Activated gamma-delta T cell treated with Interleukin-2 at 50 U/mL for 16 hours (primary cell): ENCODE measurements around the gene SKAP2.

ENCODE experiments used
- DNase-seq: peaks from one replicate; pipeline ENCODE4 v3.0.0-alpha.2; 2020

SKAP2 gene

GRCh38 chr7:26690135-26690805 lies 174.1 kb downstream of the SKAP2 start:
- DNase-seq, result no peak

- DNase-seq, result no peak
Observed at GRCh38 chr7:26688936-26689506, 175.4 kb downstream of the SKAP2 start.

GRCh38 chr7:26688388-26688787 lies 176.0 kb downstream of the SKAP2 start:
- no peak for DNase-seq

GRCh38 chr7:26687032-26687431 lies 177.4 kb downstream of the SKAP2 start:
- DNase-seq, result no peak

- DNase-seq, result no peak
Observed at GRCh38 chr7:26686448-26686981, 177.9 kb downstream of the SKAP2 start.

GRCh38 chr7:26685606-26686005 lies 178.8 kb downstream of the SKAP2 start:
- no peak for DNase-seq

- DNase-seq, result no peak
Observed at GRCh38 chr7:26684447-26684846, 179.9 kb downstream of the SKAP2 start.

- DNase-seq, result no peak
Observed at GRCh38 chr7:26683277-26683676, 181.1 kb downstream of the SKAP2 start.

- no peak for DNase-seq
Observed at GRCh38 chr7:26681819-26682418, 182.5 kb downstream of the SKAP2 start.

- DNase-seq, result no peak
Observed at GRCh38 chr7:26680587-26680986, 183.8 kb downstream of the SKAP2 start.

GRCh38 chr7:26675143-26675887 lies 189.1 kb downstream of the SKAP2 start:
- DNase-seq, result no peak

- DNase-seq, result no peak
Observed at GRCh38 chr7:26673858-26674257, 190.5 kb downstream of the SKAP2 start.

- no peak for DNase-seq
Observed at GRCh38 chr7:26673271-26673670, 191.1 kb downstream of the SKAP2 start.

GRCh38 chr7:26670841-26671240 lies 193.5 kb downstream of the SKAP2 start:
- DNase-seq, result no peak

- DNase-seq, result no peak
Observed at GRCh38 chr7:26670290-26670689, 194.1 kb downstream of the SKAP2 start.

GRCh38 chr7:26668821-26669220 lies 195.6 kb downstream of the SKAP2 start:
- DNase-seq, result no peak

- peak; percentile 38 for DNase-seq
Observed at GRCh38 chr7:26667514-26668133, 196.8 kb downstream of the SKAP2 start.

GRCh38 chr7:26664735-26665416 lies 199.5 kb downstream of the SKAP2 start:
- DNase-seq, result peak; percentile 24

- no peak for DNase-seq
Observed at GRCh38 chr7:26664274-26664673, 200.1 kb downstream of the SKAP2 start.

GRCh38 chr7:26663874-26664273 lies 200.5 kb downstream of the SKAP2 start:
- no peak for DNase-seq

- DNase-seq, result no peak
Observed at GRCh38 chr7:26662646-26663045, 201.7 kb downstream of the SKAP2 start.

GRCh38 chr7:26659121-26659520 lies 205.3 kb downstream of the SKAP2 start:
- no peak for DNase-seq
